IMR-90 (cell line): ENCODE data around the gene HEATR5A. TPM values are rescaled to one million over a fixed set of nuclear protein-coding genes. Genes with fewer than 3 reads are reported as not detected.

Experiments used
- ATAC-seq: fragments of 200-7000 bp; cut with Tn5 transposase; 2 replicates; pipeline ENCODE4 v1.9.1; 2020; ENCODE audit warnings: low read depth, mild to moderate bottlenecking, moderate library complexity
- BruUV-seq: library from RNA; stranded (reverse); fragments of 400-500 nt; replicated peaks from 2 replicates; lab custom pipeline; 2021; lab: Mats Ljungman, UMichigan
- CTCF ChIA-PET: fragments of 300-600 bp; formaldehyde crosslinking; extraction: SDS; loops from one replicate; lab custom pipeline; 2021; ENCODE audit warnings: antibody characterized with exemption; lab: Yijun Ruan, JAX
- POLR2A ChIA-PET: fragments of 300-600 bp; sonication (Branson Sonifier 250); formaldehyde crosslinking; loops from one replicate; lab custom pipeline; 2022; ENCODE audit warnings: antibody characterized with exemption; ENCODE audit not compliant: unreplicated experiment; lab: Charles Lee
- DNase-seq: peaks from one replicate; pipeline ENCODE4 v3.0.0; 2013
- H2AFZ ChIP-seq: replicated peaks from 2 replicates; pipeline ENCODE3; 2013; ENCODE audit warnings: low read length, mild to moderate bottlenecking; ENCODE audit not compliant: poor library complexity
- H2AK5ac ChIP-seq: 2 replicates; pipeline ENCODE4 v1.6.1; 2013; ENCODE audit warnings: low read depth, low read length, inconsistent platforms
- H2AK9ac ChIP-seq: replicated peaks from 2 replicates; pipeline ENCODE3; 2013; ENCODE audit warnings: mild to moderate bottlenecking, low read depth, low read length, moderate library complexity; ENCODE audit not compliant: poor library complexity
- H2BK120ac ChIP-seq: 2 replicates; pipeline ENCODE4 v1.6.1; 2013; ENCODE audit warnings: low read depth, low read length, inconsistent platforms
- H2BK15ac ChIP-seq: 3 replicates; pipeline ENCODE4 v1.6.1; 2013; ENCODE audit warnings: low read depth, low read length, inconsistent platforms
- H2BK20ac ChIP-seq: 2 replicates; pipeline ENCODE4 v1.6.1; 2013; ENCODE audit warnings: low read depth, mild to moderate bottlenecking, inconsistent platforms, low read length, moderate library complexity
- H2BK5ac ChIP-seq: 2 replicates; pipeline ENCODE4 v1.6.1; 2013; ENCODE audit warnings: mild to moderate bottlenecking, low read depth, low read length, inconsistent platforms; ENCODE audit not compliant: poor library complexity, severe bottlenecking
- H3K14ac ChIP-seq: replicated peaks from 2 replicates; pipeline ENCODE4 v1.6.1; 2013; ENCODE audit warnings: low read depth, low read length, inconsistent platforms
- H3K18ac ChIP-seq: 2 replicates; pipeline ENCODE4 v1.6.1; 2013; ENCODE audit warnings: low read depth, low read length, control low read depth
- H3K23ac ChIP-seq: 2 replicates; pipeline ENCODE4 v1.6.1; 2013; ENCODE audit warnings: low read depth, low read length, inconsistent platforms
- H3K27ac ChIP-seq: 2 replicates; pipeline ENCODE4 v1.5.1; 2013; ENCODE audit warnings: mild to moderate bottlenecking, control low read depth, low read length; ENCODE audit not compliant: insufficient read depth
- H3K27me3 ChIP-seq: 2 replicates; pipeline ENCODE4 v1.6.1; 2013; ENCODE audit warnings: low read length; ENCODE audit not compliant: control insufficient read depth, insufficient read depth
- H3K36me3 ChIP-seq: 2 replicates; pipeline ENCODE4 v1.6.1; 2013; ENCODE audit warnings: low read length, mixed read lengths; ENCODE audit not compliant: control insufficient read depth, insufficient read depth
- H3K4ac ChIP-seq: 2 replicates; pipeline ENCODE4 v1.6.1; 2013; ENCODE audit warnings: low read depth, low read length, inconsistent platforms
- H3K4me1 ChIP-seq: 2 replicates; pipeline ENCODE4 v1.6.1; 2013; ENCODE audit warnings: low read length, mixed read lengths; ENCODE audit not compliant: control insufficient read depth, insufficient read depth
- H3K4me2 ChIP-seq: 2 replicates; pipeline ENCODE4 v1.6.1; 2013; ENCODE audit warnings: low read depth, mild to moderate bottlenecking, control low read depth, low read length, moderate library complexity
- H3K4me3 ChIP-seq: 2 replicates; pipeline ENCODE4 v1.5.1; 2013; ENCODE audit warnings: low read depth, mild to moderate bottlenecking, control low read depth, low read length, moderate library complexity; ENCODE audit not compliant: insufficient read depth
- H3K56ac ChIP-seq: 2 replicates; pipeline ENCODE4 v1.6.1; 2013; ENCODE audit warnings: low read length, inconsistent platforms; ENCODE audit not compliant: insufficient read depth; ENCODE audit errors: extremely low read depth
- H3K79me1 ChIP-seq, 2 experiments: 2 replicates each; pipeline ENCODE4 v1.6.1; 2013; ENCODE audit warnings: low read length in 2 of 2, inconsistent platforms in 1 of 2, low read depth in 1 of 2
- H3K9ac ChIP-seq: 2 replicates; pipeline ENCODE4 v1.6.1; 2013; ENCODE audit warnings: low read depth, low read length, control low read depth
- H3K9me1 ChIP-seq: 2 replicates; pipeline ENCODE4 v1.6.1; 2013; ENCODE audit warnings: low read length, inconsistent platforms; ENCODE audit not compliant: insufficient read depth
- H3K9me3 ChIP-seq: 2 replicates; pipeline ENCODE4 v1.6.1; 2013; ENCODE audit warnings: low read length; ENCODE audit not compliant: control insufficient read depth, insufficient read depth
- H4K20me1 ChIP-seq: 2 replicates; pipeline ENCODE4 v1.6.1; 2013; ENCODE audit warnings: low read length, inconsistent platforms; ENCODE audit not compliant: insufficient read depth
- H4K5ac ChIP-seq: 2 replicates; pipeline ENCODE4 v1.6.1; 2013; ENCODE audit warnings: mild to moderate bottlenecking, low read depth, low read length, control low read depth
- H4K8ac ChIP-seq, 2 experiments: 2 replicates each; pipeline ENCODE4 v1.6.1; 2013; ENCODE audit warnings: low read depth in 2 of 2, low read length in 2 of 2, control low read depth in 1 of 2, inconsistent platforms in 1 of 2
- H4K91ac ChIP-seq: 2 replicates; pipeline ENCODE4 v1.6.1; 2013; ENCODE audit warnings: low read depth, low read length, inconsistent platforms; ENCODE audit not compliant: insufficient read depth
- BHLHE40 ChIP-seq: fragments of 150-350 bp; IDR thresholded peaks from 2 replicates; pipeline ENCODE4 v1.6.1; 2016; ENCODE audit warnings: mild to moderate bottlenecking, low read depth, low read length
- CEBPB ChIP-seq: IDR thresholded peaks from 2 replicates; pipeline ENCODE4 v1.6.1; 2012; ENCODE audit warnings: low read depth, low read length, improper control_type of control experiment
- CHD1 ChIP-seq: IDR thresholded peaks from 2 replicates; pipeline ENCODE4 v1.6.1; 2012; ENCODE audit warnings: low read depth, low read length, improper control_type of control experiment
- MAFK ChIP-seq: IDR thresholded peaks from 2 replicates; pipeline ENCODE4 v1.6.1; 2012; ENCODE audit warnings: low read depth, low read length, improper control_type of control experiment
- MAZ ChIP-seq: IDR thresholded peaks from 2 replicates; pipeline ENCODE4 v1.6.1; 2012; ENCODE audit warnings: low read depth, mild to moderate bottlenecking, low read length, improper control_type of control experiment, moderate library complexity, borderline replicate concordance
- MXI1 ChIP-seq: IDR thresholded peaks from 2 replicates; pipeline ENCODE4 v1.6.1; 2012; ENCODE audit warnings: low read depth, mild to moderate bottlenecking, low read length, moderate library complexity, borderline replicate concordance
- RAD21 ChIP-seq: IDR thresholded peaks from 2 replicates; pipeline ENCODE4 v1.6.1; 2012; ENCODE audit warnings: low read length, improper control_type of control experiment
- RCOR1 ChIP-seq: IDR thresholded peaks from 2 replicates; pipeline ENCODE4 v1.6.1; 2012; ENCODE audit warnings: mild to moderate bottlenecking, low read length, improper control_type of control experiment; ENCODE audit not compliant: insufficient replicate concordance
- RFX5 ChIP-seq: IDR thresholded peaks from 2 replicates; pipeline ENCODE4 v1.8.0; 2012; ENCODE audit warnings: low read depth, mild to moderate bottlenecking, low read length, moderate library complexity
- SMC3 ChIP-seq: fragments of 150-350 bp; IDR thresholded peaks from 2 replicates; pipeline ENCODE4 v1.6.1; 2016; ENCODE audit warnings: low read depth, mild to moderate bottlenecking, antibody characterized with exemption, low read length, moderate library complexity
- WGBS, 2 experiments: methylation state at CpG; one replicate each; pipeline versions ENCODE4 v1.1.5 to v1.1.7; 2013; ENCODE audit warnings: missing lambda C conversion rate in 2 of 2; ENCODE audit not compliant: insufficient read length in 1 of 2; ENCODE audit errors: extremely low coverage in 2 of 2; 5-methylcytosine and 5-hydroxymethylcytosine counted together
- dilution Hi-C: fragments of 300-500 bp; cut with HindIII; formaldehyde crosslinking; loops from one replicate; pipeline ENCODE4 v1.14.3; 2018; ENCODE audit warnings: low sequenced_read_pairs; ENCODE audit not compliant: unreplicated experiment
- in situ Hi-C: fragments of 300-500 bp; cut with MboI; formaldehyde crosslinking; loops from 3 replicates; pipeline ENCODE4 v1.14.3; 2019; ENCODE audit warnings: low sequenced_read_pairs, inconsistent platforms, mixed read lengths
- intact Hi-C: fragments of 100-400 bp; cut with micrococcal nuclease; formaldehyde crosslinking; loops from 2 replicates; pipeline ENCODE4 v1.10.0; 2022
- polyA plus RNA-seq, 3 experiments: library from polyadenylated mRNA; depleted of rRNA; stranded (reverse); fragments of >200 nt; gene quantifications; 2 replicates each; pipeline ENCODE4 v1.2.3, GENCODE V29; 2012; ENCODE audit warnings: low replicate concordance in 1 of 3
- total RNA-seq: library from RNA; depleted of rRNA; stranded (reverse); fragments of >200 nt; gene quantifications from 2 replicates; pipeline ENCODE4 v1.2.3, GENCODE V29; 2012
- TF ChIP-seq, protein P1 (sequence below): fragments of 150-350 bp; IDR thresholded peaks from 2 replicates; pipeline ENCODE4 v1.6.1; 2017; ENCODE audit warnings: mild to moderate bottlenecking, antibody characterized with exemption, low read length, low read depth
- TF ChIP-seq, protein P2 (sequence below): fragments of 150-350 bp; IDR thresholded peaks from 2 replicates; pipeline ENCODE4 v1.6.1; 2016; ENCODE audit warnings: low read depth, mild to moderate bottlenecking, low read length, moderate library complexity, borderline replicate concordance

The HEATR5A gene
- total and polyA plus RNA-seq, 2 of the 4 experiments (the other 2 are of a cell fraction), result 14.0 to 48.9 TPM

GRCh38 chr14:31400031-31400638, 20.2 kb downstream of the HEATR5A start:
- ChIA-PET POLR2A (no interaction called here), CTCF (no interaction called here)
- no peak overlapping the region for H3K4ac ChIP-seq
- no peaks in the 10 kb centered on the region for H3K4me1 ChIP-seq
- no peaks in the 10 kb centered on the region for H3K9me3 ChIP-seq
- no peaks in the 10 kb centered on the region for H3K27me3 ChIP-seq
- no peak overlapping the region for H3K23ac ChIP-seq
- dilution Hi-C loops (no loop called here), in situ Hi-C loops (no loop called here), intact Hi-C loops (no loop called here)
- H4K8ac ChIP-seq, result no peak overlapping the region
- H2BK20ac ChIP-seq, result no peak overlapping the region
- H2BK5ac ChIP-seq, result no peak overlapping the region
- no TSS peak for BruUV-seq
- H3K27ac ChIP-seq, result no peak overlapping the region
- DNase-seq (no peak), ATAC-seq (no peak)
- no peak overlapping the region for H3K4me3 ChIP-seq
- H3K56ac ChIP-seq, result no peak overlapping the region
- no peak overlapping the region for H2AFZ ChIP-seq
- no peak overlapping the region for H2BK15ac ChIP-seq
- no peak overlapping the region for H3K9ac ChIP-seq
- H2AK9ac ChIP-seq, result no peak overlapping the region
- H2AK5ac ChIP-seq, result no peak overlapping the region
- no peak overlapping the region for H3K18ac ChIP-seq
- no peak overlapping the region for H4K91ac ChIP-seq
- WGBS, 2 experiments, result 100% methylated on average over 2 of the region's 5 CpGs; no CpG with 5 or more reads in 1 of the 2 experiments
- no peak for TF ChIP-seq CHD1
- TF ChIP-seq MXI1, result no peak
- no peak for TF ChIP-seq RAD21
- TF ChIP-seq MAZ, result no peak
- TF ChIP-seq RCOR1, result no peak
- TF ChIP-seq SMC3, result no peak
- TF ChIP-seq, protein P1, sequence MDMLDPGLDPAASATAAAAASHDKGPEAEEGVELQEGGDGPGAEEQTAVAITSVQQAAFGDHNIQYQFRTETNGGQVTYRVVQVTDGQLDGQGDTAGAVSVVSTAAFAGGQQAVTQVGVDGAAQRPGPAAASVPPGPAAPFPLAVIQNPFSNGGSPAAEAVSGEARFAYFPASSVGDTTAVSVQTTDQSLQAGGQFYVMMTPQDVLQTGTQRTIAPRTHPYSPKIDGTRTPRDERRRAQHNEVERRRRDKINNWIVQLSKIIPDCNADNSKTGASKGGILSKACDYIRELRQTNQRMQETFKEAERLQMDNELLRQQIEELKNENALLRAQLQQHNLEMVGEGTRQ, result no peak
- no peak for TF ChIP-seq MAFK
- TF ChIP-seq BHLHE40, result no peak
- no peak for TF ChIP-seq RFX5
- TF ChIP-seq CEBPB, result no peak
- TF ChIP-seq, protein P2, sequence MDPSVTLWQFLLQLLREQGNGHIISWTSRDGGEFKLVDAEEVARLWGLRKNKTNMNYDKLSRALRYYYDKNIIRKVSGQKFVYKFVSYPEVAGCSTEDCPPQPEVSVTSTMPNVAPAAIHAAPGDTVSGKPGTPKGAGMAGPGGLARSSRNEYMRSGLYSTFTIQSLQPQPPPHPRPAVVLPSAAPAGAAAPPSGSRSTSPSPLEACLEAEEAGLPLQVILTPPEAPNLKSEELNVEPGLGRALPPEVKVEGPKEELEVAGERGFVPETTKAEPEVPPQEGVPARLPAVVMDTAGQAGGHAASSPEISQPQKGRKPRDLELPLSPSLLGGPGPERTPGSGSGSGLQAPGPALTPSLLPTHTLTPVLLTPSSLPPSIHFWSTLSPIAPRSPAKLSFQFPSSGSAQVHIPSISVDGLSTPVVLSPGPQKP, result no peak
- H3K14ac ChIP-seq, result no peak overlapping the region
- H4K5ac ChIP-seq, result no peak overlapping the region
- H3K4me2 ChIP-seq, result no peak overlapping the region
- peaks cover 13 to 17% of the 10 kb centered on the region in 2 experiments for H3K79me1 ChIP-seq
- no peaks in the 10 kb centered on the region for H4K20me1 ChIP-seq
- H3K9me1 ChIP-seq, result peaks cover 9% of the 10 kb centered on the region; the same call in 1 of the 2 replicates
- H3K36me3 ChIP-seq, result peaks cover 15% of the 10 kb centered on the region
- H2BK120ac ChIP-seq, result no peak overlapping the region
